ENCODE data around the gene IL12A.

IL12A gene

GRCh38 chr3:160027541-160028195 lies 39.0 kb downstream of the IL12A start:
- DNase-seq: peak; percentile 48 to 56 (median 54)

- DNase-seq: no peak
Observed at GRCh38 chr3:160035757-160036156, 47.1 kb downstream of the IL12A start.

- peak; percentile 44 to 66 (median 52) for DNase-seq
Observed at GRCh38 chr3:160038862-160039562, 50.4 kb downstream of the IL12A start.

GRCh38 chr3:160040181-160040580 lies 51.5 kb downstream of the IL12A start:
- DNase-seq: no peak

GRCh38 chr3:160041465-160041864 lies 52.8 kb downstream of the IL12A start:
- no peak for DNase-seq

GRCh38 chr3:160044121-160044520 lies 55.5 kb downstream of the IL12A start:
- DNase-seq: no peak

Measured in suppressor macrophage treated with lipopolysaccharide for 1 hour (primary cell).